Iris pigment epithelial cell (primary cell): Measurements from ENCODE around the gene HSF2.

ENCODE experiments used
- DNase-seq: peaks from one replicate; pipeline ENCODE4 v3.0.0-alpha.2; 2011; ENCODE audit warnings: low read depth

The HSF2 gene

GRCh38 chr6:122399055-122399347, 451 bp upstream of the HSF2 start:
- DNase-seq, result no peak

GRCh38 chr6:122400121-122400450, 634 bp downstream of the HSF2 start:
- DNase-seq, result peak; percentile 14

- peak; percentile 2 for DNase-seq
Observed at GRCh38 chr6:122400462-122401089, 1.1 kb downstream of the HSF2 start.

GRCh38 chr6:122401104-122401503, 1.7 kb downstream of the HSF2 start:
- peak; percentile 17 for DNase-seq

GRCh38 chr6:122404444-122404843, 5.0 kb downstream of the HSF2 start:
- DNase-seq, result no peak

GRCh38 chr6:122405417-122405816, 6.0 kb downstream of the HSF2 start:
- DNase-seq, result no peak

- no peak for DNase-seq
Observed at GRCh38 chr6:122406187-122406586, 6.7 kb downstream of the HSF2 start.

- no peak for DNase-seq
Observed at GRCh38 chr6:122407712-122408111, 8.3 kb downstream of the HSF2 start.

- no peak for DNase-seq
Observed at GRCh38 chr6:122408240-122408639, 8.8 kb downstream of the HSF2 start.

- no peak for DNase-seq
Observed at GRCh38 chr6:122408702-122409458, 9.4 kb downstream of the HSF2 start.

GRCh38 chr6:122412001-122412400, 12.5 kb downstream of the HSF2 start:
- DNase-seq, result no peak

- DNase-seq, result no peak
Observed at GRCh38 chr6:122416825-122417224, 17.4 kb downstream of the HSF2 start.

GRCh38 chr6:122422003-122422402, 22.6 kb downstream of the HSF2 start:
- no peak for DNase-seq

- DNase-seq, result no peak
Observed at GRCh38 chr6:122422614-122423267, 23.3 kb downstream of the HSF2 start.

GRCh38 chr6:122423734-122424133, 24.3 kb downstream of the HSF2 start:
- no peak for DNase-seq

- DNase-seq, result peak; percentile 57
Observed at GRCh38 chr6:122426597-122426996, 27.1 kb downstream of the HSF2 start.

- no peak for DNase-seq
Observed at GRCh38 chr6:122428781-122429180, 29.3 kb downstream of the HSF2 start.

- DNase-seq, result peak; percentile 17
Observed at GRCh38 chr6:122429323-122429722, 29.9 kb downstream of the HSF2 start.

GRCh38 chr6:122431780-122432179, 32.3 kb downstream of the HSF2 start:
- no peak for DNase-seq

- DNase-seq, result no peak
Observed at GRCh38 chr6:122432816-122433215, 33.4 kb downstream of the HSF2 start.

- DNase-seq, result no peak
Observed at GRCh38 chr6:122438975-122439374, 39.5 kb downstream of the HSF2 start.

- no peak for DNase-seq
Observed at GRCh38 chr6:122445274-122445673, 45.8 kb downstream of the HSF2 start.

GRCh38 chr6:122449069-122449468, 49.6 kb downstream of the HSF2 start:
- no peak for DNase-seq

GRCh38 chr6:122452509-122452908, 53.1 kb downstream of the HSF2 start:
- DNase-seq, result no peak
